Keratinocyte (primary cell): ENCODE results near the gene HDAC7.

Experiments used
- CTCF ChIP-seq, 3 experiments: IDR thresholded peaks in 1 of 3; conservative IDR thresholded peaks in 1 of 3; optimal IDR thresholded peaks in 1 of 3; 2 replicates in 2 of 3; 3 replicates in 1 of 3; pipeline versions ENCODE3 to v1.5.1; 2011; ENCODE audit warnings: low read length in 3 of 3, mild to moderate bottlenecking in 3 of 3, moderate library complexity in 2 of 3, control low read depth in 1 of 3, inconsistent platforms in 1 of 3; ENCODE audit not compliant: insufficient read depth in 2 of 3; ENCODE audit errors: extremely low read depth in 1 of 3
- EZH2 ChIP-seq: IDR thresholded peaks from one replicate; pipeline ENCODE4 v1.6.1; 2012; ENCODE audit warnings: inconsistent platforms, mild to moderate bottlenecking, low read length, moderate library complexity

GRCh38 chr12:47779301-47779942 is 40.3 kb downstream of the HDAC7 start:
- TF ChIP-seq CTCF (optimal IDR thresholded peaks at IDR 0.05 in 1 of 3, IDR thresholded peaks at IDR 0.05 in 1 of 3, conservative IDR thresholded peaks at IDR 0.05 in 1 of 3; ENCODE audit: extremely low read depth in 1 of 3, insufficient read depth in 2 of 3, low read length in 3 of 3), result peak in 2 of 3 experiments; percentile 87 to 96
- TF ChIP-seq EZH2, result no peak
